ENCODE results near the gene CARMIL1. TPM values are rescaled to one million over a fixed set of nuclear protein-coding genes. Genes with fewer than 3 reads are reported as not detected.

Gene CARMIL1
- total RNA-seq, 1 experiment from 2014 or later = 23.6 TPM

DNA sequence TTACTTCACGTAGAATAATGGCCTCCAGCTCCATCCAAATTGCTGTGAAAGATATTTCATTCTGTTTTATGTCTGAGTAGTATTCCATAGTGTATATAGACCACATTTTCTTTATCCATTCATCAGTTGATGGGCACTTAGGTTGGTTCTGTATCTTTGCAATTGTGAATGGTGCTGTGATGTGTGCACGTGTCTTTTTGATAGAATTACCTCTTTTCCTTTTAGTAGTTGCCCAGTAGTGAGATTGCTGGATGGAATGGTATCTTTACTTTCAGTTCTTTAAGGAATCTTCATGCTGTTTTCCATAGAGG lies 91.8 kb downstream of the CARMIL1 start:
- H3K23ac ChIP-seq (ENCODE audit: insufficient read length, low read depth, low read length) = no peak overlapping the region
- no peak overlapping the region for H3K4me3 Mint-ChIP-seq
- peaks cover 7 to 16% of the 10 kb centered on the region in 2 experiments; a peak in 4 of 5 replicates for H3K9me3 Mint-ChIP-seq
- no peak overlapping the region for H2BK12ac ChIP-seq (ENCODE audit: insufficient read length, low read depth, low read length)
- H3K79me2 ChIP-seq (ENCODE audit: insufficient read depth, low read length) = peaks cover 6% of the 10 kb centered on the region; the same call in 1 of the 2 replicates
- no peak overlapping the region for H4K5ac ChIP-seq (ENCODE audit: insufficient read length, low read depth, low read length)
- no peak overlapping the region for H2AFZ ChIP-seq (ENCODE audit: low read length)
- no peaks in the 10 kb centered on the region for H3K27me3 Mint-ChIP-seq (ENCODE audit: low read depth)
- H3K36me3 Mint-ChIP-seq (ENCODE audit: insufficient read depth in 1 of 3, low read depth in 3 of 3) = peaks cover 0 to 14% (median 3%) of the 10 kb centered on the region in 3 experiments; a peak in 4 of 7 replicates
- H2BK5ac ChIP-seq (ENCODE audit: insufficient read length, low read length) = no peak overlapping the region
- H3K56ac ChIP-seq (ENCODE audit: insufficient read length, low read depth, low read length) = no peak overlapping the region
- no peak overlapping the region for H3K14ac ChIP-seq (ENCODE audit: insufficient read depth, low read length)
- H2BK15ac ChIP-seq (ENCODE audit: low read depth, low read length) = no peak overlapping the region
- no peak overlapping the region for H2BK120ac ChIP-seq (ENCODE audit: low read depth, low read length, poor library complexity, severe bottlenecking)
- H3K4me1 Mint-ChIP-seq = peaks cover 44 to 49% of the 10 kb centered on the region in 2 experiments
- no peak overlapping the region for H3T11ph ChIP-seq (ENCODE audit: low read length)
- no peaks in the 10 kb centered on the region for H3K9me3 ChIP-seq (ENCODE audit: control insufficient read depth, low read depth, low read length)
- no peak overlapping the region for H3K9ac ChIP-seq (ENCODE audit: extremely low read depth, insufficient read length, low read length)
- TF ChIP-seq, protein P1, sequence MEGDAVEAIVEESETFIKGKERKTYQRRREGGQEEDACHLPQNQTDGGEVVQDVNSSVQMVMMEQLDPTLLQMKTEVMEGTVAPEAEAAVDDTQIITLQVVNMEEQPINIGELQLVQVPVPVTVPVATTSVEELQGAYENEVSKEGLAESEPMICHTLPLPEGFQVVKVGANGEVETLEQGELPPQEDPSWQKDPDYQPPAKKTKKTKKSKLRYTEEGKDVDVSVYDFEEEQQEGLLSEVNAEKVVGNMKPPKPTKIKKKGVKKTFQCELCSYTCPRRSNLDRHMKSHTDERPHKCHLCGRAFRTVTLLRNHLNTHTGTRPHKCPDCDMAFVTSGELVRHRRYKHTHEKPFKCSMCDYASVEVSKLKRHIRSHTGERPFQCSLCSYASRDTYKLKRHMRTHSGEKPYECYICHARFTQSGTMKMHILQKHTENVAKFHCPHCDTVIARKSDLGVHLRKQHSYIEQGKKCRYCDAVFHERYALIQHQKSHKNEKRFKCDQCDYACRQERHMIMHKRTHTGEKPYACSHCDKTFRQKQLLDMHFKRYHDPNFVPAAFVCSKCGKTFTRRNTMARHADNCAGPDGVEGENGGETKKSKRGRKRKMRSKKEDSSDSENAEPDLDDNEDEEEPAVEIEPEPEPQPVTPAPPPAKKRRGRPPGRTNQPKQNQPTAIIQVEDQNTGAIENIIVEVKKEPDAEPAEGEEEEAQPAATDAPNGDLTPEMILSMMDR (conservative IDR thresholded peaks at IDR 0.05) = no peak
- DNase-seq = no peak
- no peak overlapping the region for H3K18ac ChIP-seq (ENCODE audit: insufficient read length, low read depth, low read length)
- no peaks in the 10 kb centered on the region for H3K27me3 ChIP-seq (ENCODE audit: insufficient read depth, low read length)
- H3K23me2 ChIP-seq (ENCODE audit: insufficient read length, low read depth, low read length, poor library complexity, severe bottlenecking) = no peaks in the 10 kb centered on the region
- H3K4ac ChIP-seq (ENCODE audit: low read depth, low read length) = no peak overlapping the region
- H2AK5ac ChIP-seq (ENCODE audit: insufficient read length, low read length) = no peak overlapping the region
- H4K91ac ChIP-seq (ENCODE audit: insufficient read length, low read depth, low read length) = no peak overlapping the region
- H3K4me2 ChIP-seq (ENCODE audit: insufficient read depth, insufficient read length, low read length) = no peak overlapping the region
- H3K4me1 ChIP-seq (ENCODE audit: insufficient read depth, low read length) = peaks cover 8% of the 10 kb centered on the region; the same call in 1 of the 2 replicates
- H4K8ac ChIP-seq (replicated peaks; ENCODE audit: insufficient read length, low read depth, low read length) = no peak overlapping the region
- no peaks in the 10 kb centered on the region for H4K20me1 ChIP-seq (ENCODE audit: control insufficient read depth, insufficient read depth, insufficient read length)
- H3K27ac Mint-ChIP-seq = no peak overlapping the region
- H3K27ac ChIP-seq (ENCODE audit: insufficient read length, low read depth, low read length) = no peak overlapping the region
- H3K79me1 ChIP-seq (ENCODE audit: insufficient read depth, low read depth, low read length, poor library complexity, severe bottlenecking) = peaks cover 7% of the 10 kb centered on the region
- WGBS (ENCODE audit: extremely low coverage, insufficient read length, low lambda C conversion rate) = no CpG with 5 or more reads among the region's 2 CpGs
- no peak overlapping the region for H2BK20ac ChIP-seq (ENCODE audit: low read depth, low read length, poor library complexity, severe bottlenecking)

Measured in H9 (cell line).